ENCODE results near the gene AAK1. TPM values are rescaled to one million over a fixed set of nuclear protein-coding genes. Genes with fewer than 3 reads are reported as not detected.
A peak's percentile ranks its signal among the peaks of the same experiment; 100 is the strongest.

Gene AAK1
- polyA plus RNA-seq, 3 donors = 9.8 to 18.9 (median 10.8) TPM

DNA sequence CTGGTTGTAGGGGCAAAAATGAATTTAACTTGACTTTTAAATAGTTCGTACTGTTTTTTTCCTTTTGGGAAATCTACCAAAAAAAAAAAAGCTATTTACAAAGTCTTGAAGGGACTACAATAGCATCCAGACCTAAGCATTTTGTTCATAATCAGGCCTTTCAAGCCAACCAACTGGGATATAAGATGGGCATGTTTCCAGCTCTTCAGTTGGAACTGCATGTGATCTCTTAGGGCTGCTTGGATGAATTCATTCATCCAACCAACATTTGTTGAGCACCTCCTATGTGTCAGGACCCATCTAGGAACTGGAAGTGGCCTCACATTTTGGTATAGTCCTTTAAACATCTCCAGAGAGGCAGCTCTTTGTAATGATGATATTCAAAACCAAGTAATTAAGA, 98.6 kb downstream of the AAK1 start:
- WGBS (ENCODE audit: insufficient coverage) = no CpG with 5 or more reads among the region's 1 CpG
- no peak overlapping the region for H3K27ac Mint-ChIP-seq
- peaks cover 22 to 34% of the 10 kb centered on the region in 2 donors for H3K36me3 ChIP-seq (replicated peaks in 1 of 2; ENCODE audit: control insufficient read depth in 1 of 2, insufficient read depth in 2 of 2, low read length in 2 of 2)
- H2AFZ ChIP-seq (ENCODE audit: insufficient read depth, low read depth, low read length, poor library complexity, severe bottlenecking) = no peak overlapping the region
- H3K4me3 ChIP-seq (replicated peaks in 1 of 3; ENCODE audit: low read depth in 2 of 3, low read length in 3 of 3) = no peak overlapping the region
- H4K20me1 ChIP-seq (ENCODE audit: insufficient read depth, low read length) = peaks cover 11% of the 10 kb centered on the region
- intact Hi-C loops (cut with micrococcal nuclease) = no loop called here
- H3K9me3 Mint-ChIP-seq = peaks cover 0 to 4% (median 1%) of the 10 kb centered on the region in 7 donors
- H3K27me3 ChIP-seq (ENCODE audit: control insufficient read depth in 2 of 2, insufficient read depth in 2 of 2, low read length in 2 of 2) = no peaks in the 10 kb centered on the region
- no peaks in the 10 kb centered on the region for H3K9me3 ChIP-seq (replicated peaks in 1 of 2; ENCODE audit: control insufficient read depth in 1 of 2, insufficient read depth in 1 of 2, low read length in 2 of 2)
- no peak overlapping the region for H3K9ac ChIP-seq (ENCODE audit: insufficient read depth, low read length, poor library complexity, severe bottlenecking)
- peaks cover 51% of the 10 kb centered on the region for H3K79me2 ChIP-seq (ENCODE audit: insufficient read depth, low read length)
- no peak overlapping the region for H3K4me3 Mint-ChIP-seq
- peaks cover 32% of the 10 kb centered on the region for H3K4me1 Mint-ChIP-seq
- no peaks in the 10 kb centered on the region for H3K27me3 Mint-ChIP-seq (ENCODE audit: low read depth in 3 of 3)
- H3K36me3 Mint-ChIP-seq = peaks cover 32 to 50% of the 10 kb centered on the region in 2 donors
- TF ChIP-seq, protein P1, sequence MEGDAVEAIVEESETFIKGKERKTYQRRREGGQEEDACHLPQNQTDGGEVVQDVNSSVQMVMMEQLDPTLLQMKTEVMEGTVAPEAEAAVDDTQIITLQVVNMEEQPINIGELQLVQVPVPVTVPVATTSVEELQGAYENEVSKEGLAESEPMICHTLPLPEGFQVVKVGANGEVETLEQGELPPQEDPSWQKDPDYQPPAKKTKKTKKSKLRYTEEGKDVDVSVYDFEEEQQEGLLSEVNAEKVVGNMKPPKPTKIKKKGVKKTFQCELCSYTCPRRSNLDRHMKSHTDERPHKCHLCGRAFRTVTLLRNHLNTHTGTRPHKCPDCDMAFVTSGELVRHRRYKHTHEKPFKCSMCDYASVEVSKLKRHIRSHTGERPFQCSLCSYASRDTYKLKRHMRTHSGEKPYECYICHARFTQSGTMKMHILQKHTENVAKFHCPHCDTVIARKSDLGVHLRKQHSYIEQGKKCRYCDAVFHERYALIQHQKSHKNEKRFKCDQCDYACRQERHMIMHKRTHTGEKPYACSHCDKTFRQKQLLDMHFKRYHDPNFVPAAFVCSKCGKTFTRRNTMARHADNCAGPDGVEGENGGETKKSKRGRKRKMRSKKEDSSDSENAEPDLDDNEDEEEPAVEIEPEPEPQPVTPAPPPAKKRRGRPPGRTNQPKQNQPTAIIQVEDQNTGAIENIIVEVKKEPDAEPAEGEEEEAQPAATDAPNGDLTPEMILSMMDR (IDR thresholded peaks at IDR 0.05) = no peak
- peaks cover 12 to 22% of the 10 kb centered on the region in 2 donors for H3K4me1 ChIP-seq (ENCODE audit: control insufficient read depth in 1 of 2, insufficient read depth in 2 of 2, low read length in 2 of 2)
- H3K27ac ChIP-seq (ENCODE audit: low read depth in 1 of 2, low read length in 2 of 2) = no peak overlapping the region
- DNase-seq = no peak
- H3K4me2 ChIP-seq (replicated peaks; ENCODE audit: extremely low read depth, low read length, poor library complexity, severe bottlenecking) = no peak overlapping the region

- TF ChIP-seq, protein P1 (IDR thresholded peaks at IDR 0.05) = no peak
- intact Hi-C loops (cut with micrococcal nuclease) = no loop called here
- peak overlapping the region in 1 of 2 donors; percentile 30 for H3K27ac ChIP-seq (ENCODE audit: low read depth in 1 of 2, low read length in 2 of 2)
- H3K9me3 ChIP-seq (replicated peaks in 1 of 2; ENCODE audit: control insufficient read depth in 1 of 2, insufficient read depth in 1 of 2, low read length in 2 of 2) = no peaks in the 10 kb centered on the region
- Mint-ChIP-seq H3K9me3 (peaks cover 0 to under 1% (median 0%) of the 10 kb centered on the region in 7 donors), H3K27ac (peak overlapping the region in 3 of 7 donors; percentile 3 to 78 (median 69)), H3K4me3 (no peak overlapping the region), H3K27me3 (ENCODE audit: low read depth in 3 of 3) (peaks cover 0 to 2% (median 0%) of the 10 kb centered on the region in 3 donors), H3K36me3 (peaks cover 57 to 73% of the 10 kb centered on the region in 2 donors), H3K4me1 (peaks cover 41% of the 10 kb centered on the region)
- H3K79me2 ChIP-seq (ENCODE audit: insufficient read depth, low read length) = peaks cover 26% of the 10 kb centered on the region
- no peaks in the 10 kb centered on the region for H4K20me1 ChIP-seq (ENCODE audit: insufficient read depth, low read length)
- no peak overlapping the region for H3K4me3 ChIP-seq (replicated peaks in 1 of 3; ENCODE audit: low read depth in 2 of 3, low read length in 3 of 3)
- no peak overlapping the region for H3K4me2 ChIP-seq (replicated peaks; ENCODE audit: extremely low read depth, low read length, poor library complexity, severe bottlenecking)
- H2AFZ ChIP-seq (ENCODE audit: insufficient read depth, low read depth, low read length, poor library complexity, severe bottlenecking) = no peak overlapping the region
- DNase-seq = no peak
- H3K36me3 ChIP-seq (replicated peaks in 1 of 2; ENCODE audit: control insufficient read depth in 1 of 2, insufficient read depth in 2 of 2, low read length in 2 of 2) = peaks cover 22 to 56% of the 10 kb centered on the region in 2 donors
- H3K27me3 ChIP-seq (ENCODE audit: control insufficient read depth in 2 of 2, insufficient read depth in 2 of 2, low read length in 2 of 2) = no peaks in the 10 kb centered on the region
- peaks cover 27 to 30% of the 10 kb centered on the region in 2 donors for H3K4me1 ChIP-seq (ENCODE audit: control insufficient read depth in 1 of 2, insufficient read depth in 2 of 2, low read length in 2 of 2)
- no peak overlapping the region for H3K9ac ChIP-seq (ENCODE audit: insufficient read depth, low read length, poor library complexity, severe bottlenecking)
These were observed 104.0 kb downstream of the AAK1 start for GRCh38 chr2:69539549-69539908.

Data from CD14-positive monocyte (primary cell).